Measurements from ENCODE around the gene SPRR2G.

DNA sequence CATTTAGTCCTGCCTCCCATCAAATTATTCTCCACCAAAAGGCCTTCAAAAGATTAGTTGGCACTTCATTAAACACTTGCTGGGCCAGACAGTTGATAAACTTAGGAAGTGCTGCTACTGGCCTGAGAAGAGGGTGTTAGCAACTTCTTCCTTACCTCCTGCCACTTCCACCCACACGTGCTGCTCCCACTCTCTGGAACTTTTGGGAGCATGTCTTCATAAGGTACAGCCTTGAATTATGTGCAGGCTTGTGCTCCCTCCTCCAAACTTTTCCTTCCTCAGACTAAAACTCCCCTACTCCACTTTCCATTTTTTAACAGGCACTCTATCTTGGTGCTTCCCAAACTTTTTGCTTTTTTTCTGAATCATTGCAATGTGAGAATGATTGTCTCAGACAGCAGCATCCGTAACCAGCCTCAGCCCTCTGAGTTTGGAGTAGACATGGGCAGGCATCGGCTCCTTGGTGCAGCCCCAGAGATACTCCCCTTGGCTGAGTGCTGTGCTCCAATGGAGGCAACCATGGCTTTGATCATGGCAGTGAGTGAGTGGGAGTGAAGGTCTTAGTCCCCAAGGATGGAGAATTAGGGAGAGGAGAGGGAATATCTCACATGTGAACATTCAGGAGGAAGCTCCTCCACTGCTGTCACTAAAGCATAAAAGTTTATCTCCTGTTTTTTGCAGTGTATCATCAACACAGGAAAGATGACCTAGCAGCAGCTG is 43.8 kb upstream of the SPRR2G start:
- TF ChIP-seq, protein P1, sequence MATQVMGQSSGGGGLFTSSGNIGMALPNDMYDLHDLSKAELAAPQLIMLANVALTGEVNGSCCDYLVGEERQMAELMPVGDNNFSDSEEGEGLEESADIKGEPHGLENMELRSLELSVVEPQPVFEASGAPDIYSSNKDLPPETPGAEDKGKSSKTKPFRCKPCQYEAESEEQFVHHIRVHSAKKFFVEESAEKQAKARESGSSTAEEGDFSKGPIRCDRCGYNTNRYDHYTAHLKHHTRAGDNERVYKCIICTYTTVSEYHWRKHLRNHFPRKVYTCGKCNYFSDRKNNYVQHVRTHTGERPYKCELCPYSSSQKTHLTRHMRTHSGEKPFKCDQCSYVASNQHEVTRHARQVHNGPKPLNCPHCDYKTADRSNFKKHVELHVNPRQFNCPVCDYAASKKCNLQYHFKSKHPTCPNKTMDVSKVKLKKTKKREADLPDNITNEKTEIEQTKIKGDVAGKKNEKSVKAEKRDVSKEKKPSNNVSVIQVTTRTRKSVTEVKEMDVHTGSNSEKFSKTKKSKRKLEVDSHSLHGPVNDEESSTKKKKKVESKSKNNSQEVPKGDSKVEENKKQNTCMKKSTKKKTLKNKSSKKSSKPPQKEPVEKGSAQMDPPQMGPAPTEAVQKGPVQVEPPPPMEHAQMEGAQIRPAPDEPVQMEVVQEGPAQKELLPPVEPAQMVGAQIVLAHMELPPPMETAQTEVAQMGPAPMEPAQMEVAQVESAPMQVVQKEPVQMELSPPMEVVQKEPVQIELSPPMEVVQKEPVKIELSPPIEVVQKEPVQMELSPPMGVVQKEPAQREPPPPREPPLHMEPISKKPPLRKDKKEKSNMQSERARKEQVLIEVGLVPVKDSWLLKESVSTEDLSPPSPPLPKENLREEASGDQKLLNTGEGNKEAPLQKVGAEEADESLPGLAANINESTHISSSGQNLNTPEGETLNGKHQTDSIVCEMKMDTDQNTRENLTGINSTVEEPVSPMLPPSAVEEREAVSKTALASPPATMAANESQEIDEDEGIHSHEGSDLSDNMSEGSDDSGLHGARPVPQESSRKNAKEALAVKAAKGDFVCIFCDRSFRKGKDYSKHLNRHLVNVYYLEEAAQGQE (IDR thresholded peaks at IDR 0.05; ENCODE audit: insufficient read depth in 1 of 2, low read depth in 2 of 2, low read length in 2 of 2): no peak
- no peak for TF ChIP-seq TAF1 (IDR thresholded peaks at IDR 0.05; ENCODE audit: borderline replicate concordance, insufficient read depth, low read length)
- no peak for TF ChIP-seq POLR2AphosphoS5 (IDR thresholded peaks at IDR 0.05; ENCODE audit: low read depth, low read length)
- no peak for TF ChIP-seq FOXP2 (optimal IDR thresholded peaks at IDR 0.05; ENCODE audit: borderline replicate concordance, extremely low read depth, extremely low read length, insufficient read depth)
- TF ChIP-seq SIN3A (IDR thresholded peaks at IDR 0.05; ENCODE audit: borderline replicate concordance, insufficient read depth, low read length): no peak

Data from PFSK-1 (cell line).